ENCODE results near the gene PPFIA2.
A peak's percentile ranks its signal among the peaks of the same experiment; 100 is the strongest.

Gene PPFIA2

GRCh38 chr12:81639196-81639595 is 120.0 kb downstream of the PPFIA2 start:
- Histone ChIP-seq H3K4me1 (ENCODE audit: insufficient read depth, low read length, poor library complexity, severe bottlenecking) (no peaks in the 10 kb centered on the region), H3K4me3 (ENCODE audit: low read length, poor library complexity, severe bottlenecking) (no peak overlapping the region), H4K20me1 (ENCODE audit: insufficient read depth, low read length, poor library complexity, severe bottlenecking) (no peaks in the 10 kb centered on the region), H3K4me2 (ENCODE audit: low read depth, low read length, poor library complexity, severe bottlenecking) (no peak overlapping the region), H3K9ac (ENCODE audit: low read depth, low read length, poor library complexity, severe bottlenecking) (no peak overlapping the region), H3K27me3 (ENCODE audit: insufficient read depth, low read length, poor library complexity, severe bottlenecking) (no peaks in the 10 kb centered on the region), H3K79me2 (ENCODE audit: insufficient read depth, low read length) (no peaks in the 10 kb centered on the region), H2AFZ (ENCODE audit: low read length) (no peak overlapping the region), H3K9me3 (ENCODE audit: insufficient read depth, low read depth, low read length) (no peaks in the 10 kb centered on the region), H3F3A (ENCODE audit: low read depth) (no peaks in the 10 kb centered on the region), H3K36me3 (ENCODE audit: insufficient read depth, low read length) (no peaks in the 10 kb centered on the region), H3K9me2 (replicated peaks; ENCODE audit: low read depth, low read length) (no peaks in the 10 kb centered on the region)
- TF ChIP-seq CTCF (conservative IDR thresholded peaks at IDR 0.05; ENCODE audit: low read length) (no peak), EZH2phosphoT487 (IDR thresholded peaks at IDR 0.05; ENCODE audit: borderline replicate concordance) (no peak)

- Histone ChIP-seq H3K9ac (ENCODE audit: low read depth, low read length, poor library complexity, severe bottlenecking) (no peak overlapping the region), H3K4me3 (ENCODE audit: low read length, poor library complexity, severe bottlenecking) (no peak overlapping the region), H3K36me3 (ENCODE audit: insufficient read depth, low read length) (no peaks in the 10 kb centered on the region), H3K4me1 (ENCODE audit: insufficient read depth, low read length, poor library complexity, severe bottlenecking) (no peaks in the 10 kb centered on the region), H2AFZ (ENCODE audit: low read length) (no peak overlapping the region), H3K27me3 (ENCODE audit: insufficient read depth, low read length, poor library complexity, severe bottlenecking) (no peaks in the 10 kb centered on the region), H3K9me2 (replicated peaks; ENCODE audit: low read depth, low read length) (no peaks in the 10 kb centered on the region), H3K79me2 (ENCODE audit: insufficient read depth, low read length) (no peaks in the 10 kb centered on the region), H3K9me3 (ENCODE audit: insufficient read depth, low read depth, low read length) (no peaks in the 10 kb centered on the region), H4K20me1 (ENCODE audit: insufficient read depth, low read length, poor library complexity, severe bottlenecking) (no peaks in the 10 kb centered on the region), H3K4me2 (ENCODE audit: low read depth, low read length, poor library complexity, severe bottlenecking) (no peak overlapping the region), H3F3A (ENCODE audit: low read depth) (no peaks in the 10 kb centered on the region)
- TF ChIP-seq CTCF (conservative IDR thresholded peaks at IDR 0.05; ENCODE audit: low read length) = no peak
Observed at GRCh38 chr12:81633127-81633526, 126.0 kb downstream of the PPFIA2 start.

DNA sequence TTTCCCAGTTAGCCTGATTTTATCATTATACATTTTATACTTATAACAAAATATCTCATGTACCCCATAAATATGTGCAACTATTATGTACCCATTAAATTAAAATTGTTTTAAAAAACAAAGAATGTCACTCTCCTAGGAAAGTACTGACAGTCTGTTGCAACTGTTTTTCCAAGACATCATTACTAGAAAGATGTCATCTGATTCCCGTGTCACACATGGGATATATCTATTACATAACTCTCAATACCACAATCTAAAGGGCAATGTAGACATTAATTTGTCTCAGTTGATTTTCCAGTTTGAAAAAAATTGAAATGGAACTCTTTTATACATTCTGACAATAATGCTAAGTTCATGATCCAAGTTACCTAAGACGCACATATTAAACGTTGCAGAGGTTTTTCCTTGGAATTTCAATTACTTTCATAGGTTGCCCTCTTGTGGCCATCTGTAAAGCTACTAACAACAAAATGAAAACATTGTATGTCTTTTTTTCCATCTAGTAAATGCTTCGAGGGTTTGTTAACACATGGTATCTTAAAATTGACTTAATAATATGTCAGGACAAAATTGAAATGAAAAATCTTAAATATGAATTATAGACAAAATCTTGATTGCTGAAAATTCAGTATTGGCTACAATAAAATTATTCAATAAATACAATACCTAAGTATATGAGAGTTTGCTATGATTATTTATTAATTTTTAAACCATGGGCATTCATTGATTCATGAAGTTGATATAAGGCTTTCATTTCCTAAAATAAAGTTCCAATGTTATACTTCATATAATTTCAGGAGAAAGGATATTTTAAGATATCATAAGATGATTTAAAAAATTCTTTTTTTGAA is 131.6 kb downstream of the PPFIA2 start:
- no peak overlapping the region for H2AFZ ChIP-seq (ENCODE audit: low read length)
- H3K79me2 ChIP-seq (ENCODE audit: insufficient read depth, low read length) = no peaks in the 10 kb centered on the region

More for the DNA sequence above, 131.6 kb downstream of the PPFIA2 start:
- Histone ChIP-seq H3K9me3 (ENCODE audit: insufficient read depth, low read depth, low read length) (no peaks in the 10 kb centered on the region), H3K4me2 (ENCODE audit: low read depth, low read length, poor library complexity, severe bottlenecking) (no peak overlapping the region), H3K9me2 (replicated peaks; ENCODE audit: low read depth, low read length) (no peaks in the 10 kb centered on the region), H3K4me1 (ENCODE audit: insufficient read depth, low read length, poor library complexity, severe bottlenecking) (no peaks in the 10 kb centered on the region), H3F3A (ENCODE audit: low read depth) (no peaks in the 10 kb centered on the region), H4K20me1 (ENCODE audit: insufficient read depth, low read length, poor library complexity, severe bottlenecking) (no peaks in the 10 kb centered on the region), H3K36me3 (ENCODE audit: insufficient read depth, low read length) (no peaks in the 10 kb centered on the region), H3K27me3 (ENCODE audit: insufficient read depth, low read length, poor library complexity, severe bottlenecking) (no peaks in the 10 kb centered on the region), H3K4me3 (ENCODE audit: low read length, poor library complexity, severe bottlenecking) (no peak overlapping the region), H3K9ac (ENCODE audit: low read depth, low read length, poor library complexity, severe bottlenecking) (no peak overlapping the region)
- TF ChIP-seq CTCF (conservative IDR thresholded peaks at IDR 0.05; ENCODE audit: low read length) (peak; percentile 80), EZH2phosphoT487 (IDR thresholded peaks at IDR 0.05; ENCODE audit: borderline replicate concordance) (no peak)

Measured in Loucy (cell line).